ENCODE data around the gene GAGE10.

GAGE10 gene

GRCh38 chrX:49269767-49270248, 33.6 kb upstream of the GAGE10 start, which contains the start of gene PPP1R3F:
Gene PPP1R3F (plus strand): TSS chrX:49269793. CDS start chrX:49269870, 77 bp downstream.
- H3K4me1 Mint-ChIP-seq: peaks cover 53% of the 10 kb centered on the region
- DNase-seq (ENCODE audit: low spot score in 2 of 2): no peak
- ATAC-seq: peak; percentile 17
- H3K36me3 Mint-ChIP-seq: peaks cover 40% of the 10 kb centered on the region
- H3K9me3 Mint-ChIP-seq: no peaks in the 10 kb centered on the region
- peak within 1 kb of the TSS; percentile 96 for H3K27ac Mint-ChIP-seq
- peak within 1 kb of the TSS; percentile 80 for H3K4me3 Mint-ChIP-seq

- Mint-ChIP-seq H3K4me3 (peak overlapping the region; percentile 80), H3K36me3 (peaks cover 40% of the 10 kb centered on the region), H3K4me1 (peaks cover 55% of the 10 kb centered on the region), H3K27ac (peak overlapping the region; percentile 96), H3K9me3 (no peaks in the 10 kb centered on the region)
- no peak for DNase-seq (ENCODE audit: low spot score in 2 of 2)
- ATAC-seq: no peak
These were observed 33.1 kb upstream of the GAGE10 start for GRCh38 chrX:49270249-49270921.

- peak overlapping the region; percentile 91 for H3K27ac Mint-ChIP-seq
- H3K4me3 Mint-ChIP-seq: peak overlapping the region; percentile 80
- H3K4me1 Mint-ChIP-seq: peaks cover 61% of the 10 kb centered on the region
- peaks cover 40% of the 10 kb centered on the region for H3K36me3 Mint-ChIP-seq
- DNase-seq (ENCODE audit: low spot score in 2 of 2): no peak
- ATAC-seq: no peak
- no peaks in the 10 kb centered on the region for H3K9me3 Mint-ChIP-seq
These were observed 32.1 kb upstream of the GAGE10 start for GRCh38 chrX:49271341-49271740.

GRCh38 chrX:49272421-49272820, 31.0 kb upstream of the GAGE10 start:
- H3K4me1 Mint-ChIP-seq: peaks cover 68% of the 10 kb centered on the region
- H3K9me3 Mint-ChIP-seq: no peaks in the 10 kb centered on the region
- ATAC-seq: no peak
- DNase-seq (ENCODE audit: low spot score in 2 of 2): no peak
- H3K4me3 Mint-ChIP-seq: peak overlapping the region; percentile 80
- peak overlapping the region; percentile 93 for H3K27ac Mint-ChIP-seq
- peaks cover 48% of the 10 kb centered on the region for H3K36me3 Mint-ChIP-seq

- peak; percentile 25 for ATAC-seq
- DNase-seq (ENCODE audit: low spot score in 2 of 2): peak in 1 of 2 donors; percentile 61
- Mint-ChIP-seq H3K9me3 (no peaks in the 10 kb centered on the region), H3K4me1 (peaks cover 68% of the 10 kb centered on the region), H3K27ac (peak overlapping the region; percentile 93), H3K36me3 (peaks cover 51% of the 10 kb centered on the region), H3K4me3 (peak overlapping the region; percentile 80)
These were observed 30.2 kb upstream of the GAGE10 start for GRCh38 chrX:49273181-49273727.

- Mint-ChIP-seq H3K4me3 (peak overlapping the region; percentile 80), H3K9me3 (no peaks in the 10 kb centered on the region), H3K27ac (peak overlapping the region; percentile 93), H3K36me3 (peaks cover 34% of the 10 kb centered on the region), H3K4me1 (peaks cover 65% of the 10 kb centered on the region)
- ATAC-seq (no peak), DNase-seq (ENCODE audit: low spot score in 2 of 2) (no peak)
These were observed 27.2 kb upstream of the GAGE10 start for GRCh38 chrX:49276207-49276606.

- H3K4me1 Mint-ChIP-seq: peaks cover 62% of the 10 kb centered on the region
- peak overlapping the region; percentile 93 for H3K27ac Mint-ChIP-seq
- ATAC-seq (peak; percentile 71), DNase-seq (ENCODE audit: low spot score in 2 of 2) (peak in 1 of 2 donors; percentile 55)
- H3K4me3 Mint-ChIP-seq: peak overlapping the region; percentile 80
- H3K9me3 Mint-ChIP-seq: no peaks in the 10 kb centered on the region
- peaks cover 31% of the 10 kb centered on the region for H3K36me3 Mint-ChIP-seq
These were observed 26.5 kb upstream of the GAGE10 start for GRCh38 chrX:49276671-49277534.

GRCh38 chrX:49277535-49277830, 26.0 kb upstream of the GAGE10 start:
- no peak for DNase-seq (ENCODE audit: low spot score in 2 of 2)
- peaks cover 66% of the 10 kb centered on the region for H3K4me1 Mint-ChIP-seq
- H3K4me3 Mint-ChIP-seq: peak overlapping the region; percentile 80
- H3K36me3 Mint-ChIP-seq: peaks cover 30% of the 10 kb centered on the region
- ATAC-seq: peak; percentile 60
- H3K9me3 Mint-ChIP-seq: no peaks in the 10 kb centered on the region
- H3K27ac Mint-ChIP-seq: peak overlapping the region; percentile 93

GRCh38 chrX:49278081-49278480, 25.4 kb upstream of the GAGE10 start:
- H3K4me1 Mint-ChIP-seq: peaks cover 64% of the 10 kb centered on the region
- no peak for ATAC-seq
- H3K36me3 Mint-ChIP-seq: peaks cover 25% of the 10 kb centered on the region
- DNase-seq (ENCODE audit: low spot score in 2 of 2): no peak
- peak overlapping the region; percentile 93 for H3K27ac Mint-ChIP-seq
- no peaks in the 10 kb centered on the region for H3K9me3 Mint-ChIP-seq
- H3K4me3 Mint-ChIP-seq: peak overlapping the region; percentile 80

- no peak overlapping the region for H3K27ac Mint-ChIP-seq
- peaks cover 6% of the 10 kb centered on the region for H3K36me3 Mint-ChIP-seq
- no peaks in the 10 kb centered on the region for H3K9me3 Mint-ChIP-seq
- DNase-seq (ENCODE audit: low spot score in 2 of 2) (no peak), ATAC-seq (no peak)
- peaks cover 34% of the 10 kb centered on the region for H3K4me1 Mint-ChIP-seq
- no peak overlapping the region for H3K4me3 Mint-ChIP-seq
These were observed 20.8 kb upstream of the GAGE10 start for GRCh38 chrX:49282647-49283011.

GRCh38 chrX:49284212-49284611, 19.2 kb upstream of the GAGE10 start:
- peak overlapping the region; percentile 77 for H3K27ac Mint-ChIP-seq
- H3K4me1 Mint-ChIP-seq: peaks cover 34% of the 10 kb centered on the region

GRCh38 chrX:49286136-49286535, 17.3 kb upstream of the GAGE10 start:
- Mint-ChIP-seq H3K27ac (no peak overlapping the region), H3K36me3 (peaks cover 4% of the 10 kb centered on the region), H3K9me3 (no peaks in the 10 kb centered on the region), H3K4me1 (peaks cover 32% of the 10 kb centered on the region), H3K4me3 (no peak overlapping the region)
- DNase-seq (ENCODE audit: low spot score in 2 of 2) (no peak), ATAC-seq (no peak)

More at GRCh38 chrX:49284212-49284611, 19.2 kb upstream of the GAGE10 start:
- ATAC-seq: no peak
- Mint-ChIP-seq H3K9me3 (no peaks in the 10 kb centered on the region), H3K4me3 (no peak overlapping the region), H3K36me3 (peaks cover 4% of the 10 kb centered on the region)
- DNase-seq (ENCODE audit: low spot score in 2 of 2): no peak

- no peak for DNase-seq (ENCODE audit: low spot score in 2 of 2)
- Mint-ChIP-seq H3K4me1 (peaks cover 34% of the 10 kb centered on the region), H3K4me3 (no peak overlapping the region), H3K9me3 (no peaks in the 10 kb centered on the region), H3K36me3 (peaks cover 4% of the 10 kb centered on the region), H3K27ac (no peak overlapping the region)
- no peak for ATAC-seq
These were observed 16.9 kb upstream of the GAGE10 start for GRCh38 chrX:49286581-49286980.

- ATAC-seq (peak; percentile 28), DNase-seq (ENCODE audit: low spot score in 2 of 2) (no peak)
- no peak overlapping the region for H3K4me3 Mint-ChIP-seq
- no peaks in the 10 kb centered on the region for H3K9me3 Mint-ChIP-seq
- peaks cover 4% of the 10 kb centered on the region for H3K36me3 Mint-ChIP-seq
- H3K4me1 Mint-ChIP-seq: peaks cover 35% of the 10 kb centered on the region
- H3K27ac Mint-ChIP-seq: no peak overlapping the region
These were observed 15.8 kb upstream of the GAGE10 start for GRCh38 chrX:49287665-49288064.

GRCh38 chrX:49290215-49290614, 13.2 kb upstream of the GAGE10 start:
- Mint-ChIP-seq H3K27ac (no peak overlapping the region), H3K36me3 (no peaks in the 10 kb centered on the region), H3K9me3 (no peaks in the 10 kb centered on the region), H3K4me3 (no peak overlapping the region), H3K4me1 (peaks cover 33% of the 10 kb centered on the region)
- DNase-seq (ENCODE audit: low spot score in 2 of 2): no peak
- no peak for ATAC-seq

All from stimulated activated effector memory CD8-positive, alpha-beta T cell treated with anti-CD3 and anti-CD28 coated beads, Interleukin-12 subunit alpha, Interleukin-12 subunit beta, amount 100 ng/mL, for 72 hours (primary cell).